GM21723 (cell line): ENCODE data around the gene UBP1.
"Not testable (repeated sequence)": the region's sequence is repeated elsewhere in the genome, so short reads cannot be mapped to it uniquely, and the experiment has no call there.

Experiments
- ATAC-seq: cut with Tn5 transposase; IDR thresholded peaks from one replicate; pipeline ENCODE4 v1.9.1; 2021; ENCODE audit warnings: mild to moderate bottlenecking, moderate library complexity; ENCODE audit not compliant: unreplicated experiment

The UBP1 gene

GRCh38 chr3:33338936-33339465, 101.2 kb downstream of the UBP1 start:
- ATAC-seq = not testable (repeated sequence)
